SK-N-SH treated with all-trans-retinoic acid at 6 μM for 48 hours (cell line): ENCODE measurements around the gene COMMD2.
A peak's percentile ranks its signal among the peaks of the same experiment; 100 is the strongest.

ENCODE experiments used
- ATAC-seq: fragments of 200-7000 bp; cut with Tn5 transposase; 3 replicates; pipeline ENCODE4 v1.9.1; 2020; ENCODE audit warnings: mild to moderate bottlenecking, moderate library complexity
- ARNTL ChIP-seq: fragments of 450-650 bp; formaldehyde crosslinking; IDR thresholded peaks from 2 replicates; pipeline ENCODE4 v1.5.0; 2020; ENCODE audit warnings: low read depth, mild to moderate bottlenecking, moderate library complexity, borderline replicate concordance
- BACH2 ChIP-seq: fragments of 250-450 bp; sonication (Bioruptor Pico); IDR thresholded peaks from 2 replicates; pipeline ENCODE4 v1.9.0; 2021; ENCODE audit warnings: mild to moderate bottlenecking, borderline replicate concordance
- CSDC2 ChIP-seq: fragments of 250-450 bp; sonication (Bioruptor Pico); IDR thresholded peaks from 2 replicates; pipeline ENCODE4 v1.5.0; 2020; ENCODE audit warnings: mild to moderate bottlenecking, moderate library complexity
- CSRNP3 ChIP-seq: fragments of 250-450 bp; sonication (Bioruptor Pico); IDR thresholded peaks from 2 replicates; pipeline ENCODE4 v1.5.1; 2021; ENCODE audit warnings: mild to moderate bottlenecking, moderate library complexity
- ESRRG ChIP-seq: fragments of 250-450 bp; sonication (Bioruptor Pico); IDR thresholded peaks from 2 replicates; pipeline ENCODE4 v1.6.1; 2021; ENCODE audit warnings: mild to moderate bottlenecking
- GLIS3 ChIP-seq: fragments of 250-450 bp; sonication (Bioruptor Pico); IDR thresholded peaks from 2 replicates; pipeline ENCODE4 v1.5.0; 2020; ENCODE audit warnings: mild to moderate bottlenecking, moderate library complexity
- ISL1 ChIP-seq: fragments of 250-450 bp; sonication (Bioruptor Pico); IDR thresholded peaks from 2 replicates; pipeline ENCODE4 v2.1.2; 2022; ENCODE audit warnings: mild to moderate bottlenecking, moderate library complexity
- PATZ1 ChIP-seq: fragments of 250-450 bp; sonication (Bioruptor Pico); IDR thresholded peaks from 2 replicates; pipeline ENCODE4 v1.8.0; 2020; ENCODE audit warnings: mild to moderate bottlenecking, moderate library complexity, borderline replicate concordance
- PPARA ChIP-seq: fragments of 250-450 bp; sonication (Bioruptor Pico); IDR thresholded peaks from 2 replicates; pipeline ENCODE4 v1.5.0; 2020; ENCODE audit warnings: mild to moderate bottlenecking, borderline replicate concordance
- RARB ChIP-seq: fragments of 250-450 bp; sonication (Bioruptor Pico); IDR thresholded peaks from 2 replicates; pipeline ENCODE4 v1.8.0; 2021; ENCODE audit warnings: mild to moderate bottlenecking, moderate library complexity
- SNAI2 ChIP-seq: fragments of 250-450 bp; sonication (Bioruptor Pico); IDR thresholded peaks from 2 replicates; pipeline ENCODE4 v1.5.0; 2020; ENCODE audit warnings: mild to moderate bottlenecking, moderate library complexity
- TCF4 ChIP-seq: fragments of 250-450 bp; sonication (Bioruptor Pico); IDR thresholded peaks from 2 replicates; pipeline ENCODE4 v1.8.0; 2021; ENCODE audit warnings: mild to moderate bottlenecking, moderate library complexity, borderline replicate concordance
- TOX ChIP-seq: fragments of 250-450 bp; sonication (Bioruptor Pico); IDR thresholded peaks from 2 replicates; pipeline ENCODE4 v1.8.0; 2021; ENCODE audit warnings: mild to moderate bottlenecking, moderate library complexity, borderline replicate concordance
- TSHZ2 ChIP-seq: fragments of 250-450 bp; sonication (Bioruptor Pico); IDR thresholded peaks from 2 replicates; pipeline ENCODE4 v1.5.0; 2020; ENCODE audit warnings: mild to moderate bottlenecking, moderate library complexity
- ZC3H10 ChIP-seq: fragments of 250-450 bp; sonication (Bioruptor Pico); IDR thresholded peaks from 2 replicates; pipeline ENCODE4 v1.5.1; 2021; ENCODE audit warnings: mild to moderate bottlenecking, moderate library complexity
- ZFP3 ChIP-seq: fragments of 250-450 bp; sonication (Bioruptor Pico); IDR thresholded peaks from 2 replicates; pipeline ENCODE4 v1.5.0; 2020; ENCODE audit warnings: mild to moderate bottlenecking, moderate library complexity
- ZFP30 ChIP-seq: fragments of 450-650 bp; formaldehyde crosslinking; IDR thresholded peaks from 2 replicates; pipeline ENCODE4 v1.5.0; 2022; ENCODE audit warnings: mild to moderate bottlenecking, moderate library complexity
- ZNF565 ChIP-seq: fragments of 450-650 bp; formaldehyde crosslinking; conservative IDR thresholded peaks from 2 replicates; pipeline ENCODE4 v1.5.0; 2020; ENCODE audit warnings: low read depth, mild to moderate bottlenecking, moderate library complexity
- ZNF70 ChIP-seq: fragments of 450-650 bp; formaldehyde crosslinking; IDR thresholded peaks from 2 replicates; pipeline ENCODE4 v1.5.0; 2020; ENCODE audit warnings: mild to moderate bottlenecking, moderate library complexity
- ZNF8 ChIP-seq: fragments of 450-650 bp; formaldehyde crosslinking; IDR thresholded peaks from 2 replicates; pipeline ENCODE4 v1.5.0; 2020; ENCODE audit warnings: mild to moderate bottlenecking, moderate library complexity
- TF ChIP-seq, protein P1 (sequence below): fragments of 250-450 bp; sonication (Bioruptor Pico); IDR thresholded peaks from 2 replicates; pipeline ENCODE4 v1.8.0; 2021; ENCODE audit warnings: low read depth, mild to moderate bottlenecking, moderate library complexity, borderline replicate concordance

COMMD2 gene

DNA sequence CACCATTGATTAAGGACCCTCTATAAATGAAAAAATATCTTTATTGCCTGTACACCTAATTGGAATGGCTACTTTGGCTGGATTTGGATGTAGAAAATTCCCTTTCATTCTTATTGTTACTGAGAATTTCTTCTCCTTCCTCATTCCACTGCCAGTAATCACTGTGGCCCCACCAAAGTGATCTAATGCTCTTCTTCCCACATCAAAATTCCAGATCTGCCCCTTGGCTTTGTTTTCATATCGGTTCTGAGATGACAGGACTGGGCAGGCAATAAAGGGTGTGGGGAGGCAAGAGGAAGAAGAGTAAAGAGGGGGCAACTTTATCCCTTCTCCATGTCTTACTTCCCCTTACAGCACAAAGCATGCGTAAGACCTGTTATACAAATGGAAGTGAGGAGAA lies 38.0 kb upstream of the COMMD2 start:
- no peak for ATAC-seq
- no peak for TF ChIP-seq TOX (CRISPR knock-in tag)
- TF ChIP-seq RARB (CRISPR knock-in tag) = no peak
- TF ChIP-seq TCF4 (CRISPR knock-in tag) = no peak
- TF ChIP-seq SNAI2 (CRISPR knock-in tag) = no peak
- no peak for TF ChIP-seq ZNF70 (CRISPR knock-in tag)
- no peak for TF ChIP-seq ISL1 (CRISPR knock-in tag)
- TF ChIP-seq PPARA (CRISPR knock-in tag) = no peak
- no peak for TF ChIP-seq BACH2
- no peak for TF ChIP-seq ZFP30 (CRISPR knock-in tag)
- no peak for TF ChIP-seq ESRRG (CRISPR knock-in tag)
- TF ChIP-seq CSRNP3 = no peak
- no peak for TF ChIP-seq ZNF565 (CRISPR knock-in tag)
- no peak for TF ChIP-seq ZFP3 (CRISPR knock-in tag)
- TF ChIP-seq CSDC2 = no peak
- TF ChIP-seq ZC3H10 = no peak
- TF ChIP-seq PATZ1 (CRISPR knock-in tag) = no peak
- TF ChIP-seq GLIS3 (CRISPR knock-in tag) = no peak
- TF ChIP-seq, protein P1, sequence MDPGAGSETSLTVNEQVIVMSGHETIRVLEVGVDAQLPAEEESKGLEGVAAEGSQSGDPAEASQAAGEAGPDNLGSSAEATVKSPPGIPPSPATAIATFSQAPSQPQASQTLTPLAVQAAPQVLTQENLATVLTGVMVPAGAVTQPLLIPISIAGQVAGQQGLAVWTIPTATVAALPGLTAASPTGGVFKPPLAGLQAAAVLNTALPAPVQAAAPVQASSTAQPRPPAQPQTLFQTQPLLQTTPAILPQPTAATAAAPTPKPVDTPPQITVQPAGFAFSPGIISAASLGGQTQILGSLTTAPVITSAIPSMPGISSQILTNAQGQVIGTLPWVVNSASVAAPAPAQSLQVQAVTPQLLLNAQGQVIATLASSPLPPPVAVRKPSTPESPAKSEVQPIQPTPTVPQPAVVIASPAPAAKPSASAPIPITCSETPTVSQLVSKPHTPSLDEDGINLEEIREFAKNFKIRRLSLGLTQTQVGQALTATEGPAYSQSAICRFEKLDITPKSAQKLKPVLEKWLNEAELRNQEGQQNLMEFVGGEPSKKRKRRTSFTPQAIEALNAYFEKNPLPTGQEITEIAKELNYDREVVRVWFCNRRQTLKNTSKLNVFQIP = no peak
- no peak for TF ChIP-seq ARNTL
- no peak for TF ChIP-seq TSHZ2 (CRISPR knock-in tag)

- ATAC-seq = peak; percentile 63
- 0 out of 2 replicates have a peak, but pooled peaks have one; percentile 54 for TF ChIP-seq CSDC2
- TF ChIP-seq TCF4 (CRISPR knock-in tag) = no peak
Observed at GRCh38 chr3:149784064-149784704, 31.9 kb upstream of the COMMD2 start.

- TF ChIP-seq ZNF70 (CRISPR knock-in tag) (no peak), CSRNP3 (no peak)
- TF ChIP-seq, all 23 proteins: peak for 0
- ATAC-seq = peak; percentile 72
Observed at GRCh38 chr3:149783576-149783975, 31.3 kb upstream of the COMMD2 start.

- TF ChIP-seq PATZ1 (CRISPR knock-in tag) (no peak), ZNF8 (CRISPR knock-in tag) (no peak), ZC3H10 (no peak), CSRNP3 (no peak), TOX (CRISPR knock-in tag) (no peak), GLIS3 (CRISPR knock-in tag) (no peak), CSDC2 (no peak), TCF4 (CRISPR knock-in tag) (no peak), ZFP3 (CRISPR knock-in tag) (no peak), ZNF565 (CRISPR knock-in tag) (no peak), RARB (CRISPR knock-in tag) (no peak), ZNF70 (CRISPR knock-in tag) (no peak)
- ATAC-seq = no peak
Observed at GRCh38 chr3:149781741-149782140, 29.5 kb upstream of the COMMD2 start.
